Glutamatergic neuron (in vitro differentiated cells): ENCODE results near the gene PLSCR5. TPM values are rescaled to one million over a fixed set of nuclear protein-coding genes. Genes with fewer than 3 reads are reported as not detected.

ENCODE experiments used
- DNase-seq: peaks from one replicate; pipeline ENCODE4 v3.0.0; 2022
- H3K27ac Mint-ChIP-seq: one replicate; pipeline ENCODE4 v1.8.0; 2020; ENCODE audit warnings: mild to moderate bottlenecking, mixed read lengths, inconsistent platforms; ENCODE audit not compliant: unreplicated experiment
- H3K27me3 Mint-ChIP-seq: one replicate; pipeline ENCODE4 v1.8.0; 2020; ENCODE audit warnings: mild to moderate bottlenecking, moderate library complexity, mixed read lengths, inconsistent platforms; ENCODE audit not compliant: unreplicated experiment
- H3K36me3 Mint-ChIP-seq: one replicate; pipeline ENCODE4 v1.8.0; 2020; ENCODE audit warnings: mild to moderate bottlenecking, mixed read lengths, inconsistent platforms; ENCODE audit not compliant: unreplicated experiment
- H3K4me1 Mint-ChIP-seq: one replicate; pipeline ENCODE4 v1.8.0; 2020; ENCODE audit warnings: mild to moderate bottlenecking, low read depth, mixed read lengths, inconsistent platforms; ENCODE audit not compliant: unreplicated experiment
- H3K4me3 Mint-ChIP-seq: one replicate; pipeline ENCODE4 v1.8.0; 2020; ENCODE audit warnings: mild to moderate bottlenecking, mixed read lengths, inconsistent platforms; ENCODE audit not compliant: unreplicated experiment
- H3K9me3 Mint-ChIP-seq: one replicate; pipeline ENCODE4 v1.8.0; 2020; ENCODE audit warnings: mild to moderate bottlenecking, moderate library complexity, mixed read lengths, inconsistent platforms; ENCODE audit not compliant: unreplicated experiment
- CTCF ChIP-seq: fragments of 200-600 bp; sonication (generic); IDR thresholded peaks from one replicate; pipeline ENCODE4 v1.5.0; 2021; ENCODE audit not compliant: partially characterized antibody, unreplicated experiment
- total RNA-seq: library from RNA; stranded (reverse); fragmentation: NEBNext Ultra II Directional; extraction: Animal tissue kit (Norgen Biotek cat#: 25700); gene quantifications from one replicate; pipeline ENCODE4 v1.2.1, GENCODE V29; 2021; ENCODE audit not compliant: unreplicated experiment

The PLSCR5 gene
- total RNA-seq, 1 donor from 2014 or later, result not detected

GRCh38 chr3:146561879-146562278 lies 43.3 kb downstream of the PLSCR5 start:
- no peaks in the 10 kb centered on the region for H3K27me3 Mint-ChIP-seq
- H3K36me3 Mint-ChIP-seq, result no peaks in the 10 kb centered on the region
- no peak for DNase-seq
- H3K9me3 Mint-ChIP-seq, result no peaks in the 10 kb centered on the region
- H3K4me1 Mint-ChIP-seq, result no peaks in the 10 kb centered on the region
- H3K27ac Mint-ChIP-seq, result no peak overlapping the region
- H3K4me3 Mint-ChIP-seq, result no peak overlapping the region
- TF ChIP-seq CTCF, result no peak

DNA sequence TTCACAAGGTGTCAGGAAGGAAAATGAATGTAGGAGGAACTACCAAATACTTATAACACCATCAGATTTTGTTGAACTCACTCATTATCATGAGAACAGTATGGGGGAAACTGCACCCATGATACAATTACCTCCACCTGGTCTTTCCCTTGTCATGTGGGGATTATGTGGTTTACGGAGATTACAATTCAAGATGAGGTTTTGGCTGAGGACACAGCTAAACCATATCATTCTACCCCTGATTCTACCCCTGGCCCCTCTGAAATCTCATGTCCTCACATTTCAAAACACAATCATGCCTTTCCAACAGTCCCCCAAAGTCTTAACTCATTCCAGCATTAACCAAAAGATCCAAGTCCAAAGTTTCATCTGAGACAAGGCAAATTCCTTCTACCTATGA lies 43.7 kb downstream of the PLSCR5 start:
- Mint-ChIP-seq H3K27ac (no peak overlapping the region), H3K4me3 (no peak overlapping the region), H3K4me1 (no peaks in the 10 kb centered on the region), H3K27me3 (no peaks in the 10 kb centered on the region), H3K9me3 (no peaks in the 10 kb centered on the region), H3K36me3 (no peaks in the 10 kb centered on the region)
- no peak for TF ChIP-seq CTCF
- no peak for DNase-seq

GRCh38 chr3:146560678-146561077 lies 44.5 kb downstream of the PLSCR5 start:
- no peak for TF ChIP-seq CTCF
- Mint-ChIP-seq H3K27me3 (no peaks in the 10 kb centered on the region), H3K9me3 (no peaks in the 10 kb centered on the region), H3K4me3 (no peak overlapping the region), H3K36me3 (no peaks in the 10 kb centered on the region), H3K27ac (no peak overlapping the region), H3K4me1 (no peaks in the 10 kb centered on the region)
- no peak for DNase-seq

- no peak overlapping the region for H3K4me3 Mint-ChIP-seq
- no peaks in the 10 kb centered on the region for H3K4me1 Mint-ChIP-seq
- DNase-seq, result no peak
- no peaks in the 10 kb centered on the region for H3K9me3 Mint-ChIP-seq
- H3K36me3 Mint-ChIP-seq, result no peaks in the 10 kb centered on the region
- no peak overlapping the region for H3K27ac Mint-ChIP-seq
- TF ChIP-seq CTCF, result no peak
- no peaks in the 10 kb centered on the region for H3K27me3 Mint-ChIP-seq
Measured at GRCh38 chr3:146559388-146559787, 45.8 kb downstream of the PLSCR5 start.

GRCh38 chr3:146558781-146559180 lies 46.4 kb downstream of the PLSCR5 start:
- Mint-ChIP-seq H3K27me3 (no peaks in the 10 kb centered on the region), H3K4me3 (no peak overlapping the region), H3K9me3 (no peaks in the 10 kb centered on the region), H3K27ac (no peak overlapping the region), H3K4me1 (no peaks in the 10 kb centered on the region), H3K36me3 (no peaks in the 10 kb centered on the region)
- no peak for TF ChIP-seq CTCF
- DNase-seq, result no peak
